ENCODE results near the gene ATP6V1B1. TPM values are rescaled to one million over a fixed set of nuclear protein-coding genes. Genes with fewer than 3 reads are reported as not detected.

The ATP6V1B1 gene
- total RNA-seq, 4 donors from 2014 or later, result 1.2 to 2.5 TPM; not detected in 2

DNA sequence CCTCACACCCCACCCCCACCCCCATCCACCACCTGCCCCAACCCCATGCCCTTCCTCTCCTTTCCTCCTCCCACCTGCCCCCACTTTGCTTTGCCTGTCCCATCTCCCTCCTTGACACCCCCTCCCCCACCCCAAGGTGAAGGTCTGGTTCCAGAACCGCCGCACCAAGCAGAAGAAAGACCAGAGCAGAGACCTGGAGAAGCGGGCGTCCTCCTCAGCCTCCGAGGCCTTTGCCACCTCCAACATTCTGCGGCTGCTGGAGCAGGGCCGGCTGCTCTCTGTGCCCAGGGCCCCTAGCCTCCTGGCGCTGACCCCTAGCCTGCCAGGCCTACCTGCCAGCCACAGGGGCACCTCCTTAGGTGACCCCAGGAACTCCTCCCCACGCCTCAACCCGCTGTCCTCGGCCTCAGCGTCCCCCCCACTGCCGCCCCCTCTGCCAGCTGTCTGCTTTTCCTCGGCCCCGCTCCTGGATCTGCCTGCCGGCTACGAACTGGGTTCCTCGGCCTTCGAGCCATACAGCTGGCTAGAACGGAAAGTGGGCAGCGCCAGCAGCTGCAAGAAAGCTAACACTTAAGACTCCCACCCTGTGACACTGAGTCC lies 3.0 kb upstream of the ATP6V1B1 start:
- DNase-seq (ENCODE audit: low spot score in 2 of 2), result no peak
- 85 to 95% methylated on average over 19 to 20 of the region's 21 CpGs for WGBS, 2 donors
- Histone ChIP-seq H3K4me1 (no peaks in the 10 kb centered on the region), H3K27me3 (peaks cover 0 to 9% of the 10 kb centered on the region in 2 donors), H3K9me3 (no peaks in the 10 kb centered on the region), H3K27ac (no peak overlapping the region), H3K36me3 (no peaks in the 10 kb centered on the region), H3K4me3 (no peak overlapping the region)
- TF ChIP-seq POLR2A (IDR thresholded peaks at IDR 0.05), result no peak
- TF ChIP-seq, protein P1, sequence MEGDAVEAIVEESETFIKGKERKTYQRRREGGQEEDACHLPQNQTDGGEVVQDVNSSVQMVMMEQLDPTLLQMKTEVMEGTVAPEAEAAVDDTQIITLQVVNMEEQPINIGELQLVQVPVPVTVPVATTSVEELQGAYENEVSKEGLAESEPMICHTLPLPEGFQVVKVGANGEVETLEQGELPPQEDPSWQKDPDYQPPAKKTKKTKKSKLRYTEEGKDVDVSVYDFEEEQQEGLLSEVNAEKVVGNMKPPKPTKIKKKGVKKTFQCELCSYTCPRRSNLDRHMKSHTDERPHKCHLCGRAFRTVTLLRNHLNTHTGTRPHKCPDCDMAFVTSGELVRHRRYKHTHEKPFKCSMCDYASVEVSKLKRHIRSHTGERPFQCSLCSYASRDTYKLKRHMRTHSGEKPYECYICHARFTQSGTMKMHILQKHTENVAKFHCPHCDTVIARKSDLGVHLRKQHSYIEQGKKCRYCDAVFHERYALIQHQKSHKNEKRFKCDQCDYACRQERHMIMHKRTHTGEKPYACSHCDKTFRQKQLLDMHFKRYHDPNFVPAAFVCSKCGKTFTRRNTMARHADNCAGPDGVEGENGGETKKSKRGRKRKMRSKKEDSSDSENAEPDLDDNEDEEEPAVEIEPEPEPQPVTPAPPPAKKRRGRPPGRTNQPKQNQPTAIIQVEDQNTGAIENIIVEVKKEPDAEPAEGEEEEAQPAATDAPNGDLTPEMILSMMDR (IDR thresholded peaks at IDR 0.05), result no peak
- TF ChIP-seq EP300 (IDR thresholded peaks at IDR 0.05), result no peak

DNA sequence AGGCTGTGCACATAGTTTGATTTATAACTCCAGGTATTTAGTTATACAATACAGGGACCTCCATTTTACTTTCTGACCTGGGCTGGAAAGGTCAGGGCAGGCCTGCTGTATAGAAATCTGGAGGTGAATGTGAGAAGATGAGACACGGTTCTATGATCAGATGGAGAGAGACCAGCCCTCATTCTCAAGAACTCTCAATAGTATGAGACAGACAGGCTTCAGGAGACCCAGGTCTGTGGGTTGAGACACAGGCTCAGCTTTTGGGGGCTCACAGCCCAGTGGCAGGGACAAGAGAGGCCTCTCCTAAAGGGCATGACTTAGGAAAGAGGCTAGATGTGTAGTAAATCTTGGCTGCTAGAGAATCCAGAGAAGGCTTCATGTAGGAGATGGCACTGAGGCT lies 719 bp upstream of the ATP6V1B1 start:
- Histone ChIP-seq H3K4me1 (no peaks in the 10 kb centered on the region), H3K36me3 (no peaks in the 10 kb centered on the region), H3K9me3 (no peaks in the 10 kb centered on the region), H3K4me3 (no peak overlapping the region), H3K27ac (no peak overlapping the region), H3K27me3 (peaks cover 0 to 23% of the 10 kb centered on the region in 2 donors)
- no peak for TF ChIP-seq EP300 (IDR thresholded peaks at IDR 0.05)
- TF ChIP-seq, protein P1 (IDR thresholded peaks at IDR 0.05), result no peak
- TF ChIP-seq POLR2A (IDR thresholded peaks at IDR 0.05), result no peak
- DNase-seq (ENCODE audit: low spot score in 2 of 2), result no peak
- WGBS, 2 donors, result 67 to 85% methylated on average over 1 of the region's 1 CpG

DNA sequence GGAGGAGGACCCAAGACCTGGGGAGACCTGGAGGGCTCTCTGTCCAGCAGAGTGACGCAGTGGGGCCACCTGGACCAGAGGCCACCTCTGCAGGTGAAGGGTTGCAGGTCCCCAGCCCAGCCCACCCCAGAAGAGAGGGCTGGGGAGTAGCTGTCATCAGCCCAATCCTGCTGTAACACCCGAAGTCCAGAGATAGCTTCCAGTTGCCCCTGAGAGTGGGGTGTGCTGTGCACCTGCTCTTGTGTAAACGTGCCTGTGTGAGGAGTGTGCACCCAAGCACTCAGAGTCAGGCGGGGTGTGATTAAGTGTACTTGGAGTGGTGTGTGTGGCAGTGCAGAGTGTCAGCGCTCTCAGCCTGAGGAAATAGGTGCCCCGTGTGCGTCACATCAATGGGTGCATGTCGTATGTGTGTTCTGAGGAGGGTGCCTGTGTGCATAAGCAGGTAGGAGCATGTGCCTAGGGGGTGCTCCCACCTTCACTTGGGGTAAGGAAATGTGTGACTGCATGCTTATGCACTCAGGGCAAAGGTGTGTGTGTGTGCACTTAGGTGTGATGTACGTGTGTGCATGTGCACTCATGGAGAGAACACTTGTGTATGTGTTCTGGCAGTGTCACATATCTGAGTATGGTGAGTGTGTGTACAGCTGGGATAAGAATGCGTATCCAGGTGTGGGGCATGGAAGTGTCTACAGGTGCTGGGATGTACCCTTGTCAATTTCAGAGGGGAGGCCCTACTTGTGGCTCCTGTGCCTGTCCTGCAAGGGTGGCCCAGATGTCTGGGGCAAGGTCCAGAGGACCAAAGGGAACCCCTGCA lies 672 bp downstream of the ATP6V1B1 start:
- Histone ChIP-seq H3K27me3 (peaks cover 0 to 23% of the 10 kb centered on the region in 2 donors), H3K4me1 (no peaks in the 10 kb centered on the region), H3K36me3 (no peaks in the 10 kb centered on the region), H3K27ac (no peak overlapping the region), H3K4me3 (no peak overlapping the region), H3K9me3 (no peaks in the 10 kb centered on the region)
- TF ChIP-seq, protein P1 (IDR thresholded peaks at IDR 0.05), result no peak
- TF ChIP-seq EP300 (IDR thresholded peaks at IDR 0.05) (no peak), POLR2A (IDR thresholded peaks at IDR 0.05) (no peak)
- 77 to 80% methylated on average over 9 of the region's 10 CpGs for WGBS, 2 donors
- DNase-seq (ENCODE audit: low spot score in 2 of 2), result no peak

DNA sequence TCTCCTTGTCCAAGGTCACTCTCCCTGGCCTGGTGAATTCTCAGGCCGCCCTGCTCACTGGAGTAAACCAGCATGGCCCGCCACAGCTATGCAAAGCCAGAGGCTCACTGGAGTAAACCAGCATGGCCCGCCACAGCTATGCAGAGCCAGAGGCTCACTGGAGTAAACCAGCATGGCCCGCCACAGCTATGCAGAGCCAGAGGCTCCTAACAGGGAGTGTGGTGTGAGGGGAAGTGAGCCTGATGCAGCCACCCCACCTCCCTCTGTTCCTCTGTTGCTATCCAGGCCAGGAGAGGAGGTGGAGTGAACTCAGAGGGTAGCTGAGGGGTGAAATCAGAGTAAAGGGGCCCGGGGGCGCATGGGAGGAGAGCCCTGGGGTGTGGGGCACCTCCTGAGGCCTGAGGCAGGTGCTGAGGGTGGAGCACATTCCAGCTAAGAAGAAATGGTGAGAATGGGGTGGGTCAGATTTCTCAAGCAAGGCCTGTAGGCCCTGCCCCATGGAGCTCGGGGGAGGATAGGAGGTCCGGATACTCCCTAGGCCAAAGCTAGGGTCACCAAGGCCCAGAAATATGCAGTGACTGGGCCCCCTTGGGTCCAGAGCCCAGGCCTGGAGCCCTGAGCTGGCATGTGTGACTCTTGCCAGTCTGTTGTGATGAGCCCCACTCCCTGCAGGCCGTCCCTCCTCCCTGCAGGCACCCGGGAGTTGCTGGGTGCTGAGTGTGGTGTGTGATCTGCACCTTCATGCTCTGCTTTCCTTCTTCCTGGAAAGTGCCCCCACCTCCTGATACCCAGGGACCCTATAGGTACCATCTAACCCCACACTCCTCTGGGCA lies 1.5 kb downstream of the ATP6V1B1 start:
- H3K4me3 ChIP-seq, result no peak overlapping the region
- H3K27me3 ChIP-seq, result peaks cover 0 to 23% of the 10 kb centered on the region in 2 donors
- TF ChIP-seq POLR2A (IDR thresholded peaks at IDR 0.05) (no peak), EP300 (IDR thresholded peaks at IDR 0.05) (no peak)
- TF ChIP-seq, protein P1 (IDR thresholded peaks at IDR 0.05), result no peak

More for the DNA sequence above, 1.5 kb downstream of the ATP6V1B1 start:
- no peak overlapping the region for H3K27ac ChIP-seq
- no peaks in the 10 kb centered on the region for H3K9me3 ChIP-seq
- H3K4me1 ChIP-seq, result no peaks in the 10 kb centered on the region
- 62 to 76% methylated on average over 5 to 8 of the region's 10 CpGs for WGBS, 2 donors
- H3K36me3 ChIP-seq, result no peaks in the 10 kb centered on the region
- no peak for DNase-seq (ENCODE audit: low spot score in 2 of 2)

Data from tibial nerve (tissue), 4 donors.